CD4-positive, alpha-beta T cell treated with Interleukin-17A for 4 hours (primary cell): Measurements from ENCODE around the gene KCNQ5.

Source experiments
- DNase-seq: peaks from one replicate; pipeline ENCODE4 v3.0.0-alpha.2; 2020; ENCODE audit warnings: mixed read lengths

Gene KCNQ5

DNA sequence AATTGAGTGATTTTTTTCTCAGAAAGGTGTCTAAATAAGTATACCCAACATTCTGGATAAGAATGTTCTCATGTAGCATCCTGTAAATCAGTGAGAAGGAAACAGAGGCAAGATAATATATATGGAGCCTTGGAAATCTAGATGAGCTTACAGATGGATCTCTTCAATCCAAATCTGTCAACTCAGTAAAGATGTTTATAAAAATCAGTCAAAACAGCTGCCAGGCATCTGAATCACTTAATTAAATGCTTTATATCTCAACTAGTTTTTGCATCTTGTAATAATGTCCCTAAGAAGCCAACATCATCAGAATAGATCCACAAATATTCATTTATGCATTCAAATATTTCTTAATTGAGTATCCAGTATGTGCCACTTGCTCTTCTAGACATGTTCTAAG is 303.3 kb downstream of the KCNQ5 start:
- DNase-seq, result no peak

DNA sequence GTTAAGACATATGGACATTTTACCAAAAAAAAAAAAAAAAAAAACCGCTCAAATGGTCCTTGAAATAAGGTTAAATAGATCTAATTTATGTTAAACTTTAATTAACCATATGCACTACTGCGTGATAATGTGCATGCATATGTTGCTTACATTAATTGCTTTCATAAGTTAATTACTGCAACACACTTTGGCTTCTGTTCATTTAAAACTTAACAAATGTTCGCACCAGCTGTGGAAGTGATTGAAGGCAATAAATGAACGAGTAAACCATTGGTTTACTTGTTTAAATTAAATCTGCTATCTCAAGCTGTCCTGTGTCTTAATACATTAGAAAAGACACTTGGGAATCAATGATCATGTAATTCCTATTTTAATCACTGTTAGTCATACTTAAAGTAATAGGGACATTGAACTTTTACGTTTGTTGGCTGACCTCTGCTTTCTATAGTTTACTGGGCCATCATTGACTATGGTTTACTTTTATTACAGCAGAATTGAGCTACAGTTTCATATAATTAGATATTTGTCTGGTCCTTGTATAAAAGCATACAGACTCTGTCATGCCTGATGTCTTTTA is 308.8 kb downstream of the KCNQ5 start:
- no peak for DNase-seq

DNA sequence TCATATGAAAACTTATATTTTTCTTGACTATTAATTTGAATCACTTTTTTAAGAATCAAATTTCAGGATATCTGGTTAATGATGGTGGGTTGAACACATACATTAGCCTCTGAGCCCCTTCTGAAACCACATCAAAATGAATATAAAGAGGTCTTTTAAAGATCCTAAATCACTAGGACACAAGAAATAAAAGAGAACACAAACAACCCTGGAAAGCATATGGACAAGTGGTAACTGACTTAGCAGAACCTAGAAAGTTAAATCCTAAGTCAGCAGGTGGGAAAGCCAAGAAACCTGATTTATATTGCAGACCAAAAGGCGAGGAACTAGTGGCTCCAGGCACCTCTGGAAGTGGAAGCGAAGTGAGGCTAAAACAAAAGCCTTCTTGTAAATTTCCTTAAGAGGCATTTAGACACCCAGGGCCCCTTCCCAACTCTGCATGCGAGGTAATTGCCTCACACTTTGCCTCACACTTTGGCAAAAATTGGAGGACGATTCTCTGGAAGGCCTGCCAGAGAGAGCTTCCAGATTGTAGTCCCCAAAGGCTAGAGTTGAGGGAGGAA is 309.5 kb downstream of the KCNQ5 start:
- DNase-seq, result no peak

DNA sequence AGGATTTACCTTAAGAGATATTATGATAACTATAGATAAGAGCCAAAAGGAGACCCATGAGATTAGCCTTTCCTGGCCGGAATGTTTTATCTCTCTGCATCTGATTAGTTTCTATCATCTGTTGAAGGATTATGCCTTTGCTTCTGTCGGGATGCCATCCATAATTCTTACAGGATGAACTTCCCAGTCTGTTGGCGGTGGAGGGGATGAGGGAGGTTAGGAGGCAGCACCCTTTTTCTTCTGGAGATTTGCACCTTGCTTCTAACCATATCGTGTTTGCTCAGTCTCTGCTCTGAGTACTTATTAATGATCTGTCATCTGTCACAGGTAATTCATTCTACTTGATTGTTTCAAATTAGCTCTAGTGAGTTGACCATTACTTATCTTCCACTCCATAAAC is 311.4 kb downstream of the KCNQ5 start:
- no peak for DNase-seq

DNA sequence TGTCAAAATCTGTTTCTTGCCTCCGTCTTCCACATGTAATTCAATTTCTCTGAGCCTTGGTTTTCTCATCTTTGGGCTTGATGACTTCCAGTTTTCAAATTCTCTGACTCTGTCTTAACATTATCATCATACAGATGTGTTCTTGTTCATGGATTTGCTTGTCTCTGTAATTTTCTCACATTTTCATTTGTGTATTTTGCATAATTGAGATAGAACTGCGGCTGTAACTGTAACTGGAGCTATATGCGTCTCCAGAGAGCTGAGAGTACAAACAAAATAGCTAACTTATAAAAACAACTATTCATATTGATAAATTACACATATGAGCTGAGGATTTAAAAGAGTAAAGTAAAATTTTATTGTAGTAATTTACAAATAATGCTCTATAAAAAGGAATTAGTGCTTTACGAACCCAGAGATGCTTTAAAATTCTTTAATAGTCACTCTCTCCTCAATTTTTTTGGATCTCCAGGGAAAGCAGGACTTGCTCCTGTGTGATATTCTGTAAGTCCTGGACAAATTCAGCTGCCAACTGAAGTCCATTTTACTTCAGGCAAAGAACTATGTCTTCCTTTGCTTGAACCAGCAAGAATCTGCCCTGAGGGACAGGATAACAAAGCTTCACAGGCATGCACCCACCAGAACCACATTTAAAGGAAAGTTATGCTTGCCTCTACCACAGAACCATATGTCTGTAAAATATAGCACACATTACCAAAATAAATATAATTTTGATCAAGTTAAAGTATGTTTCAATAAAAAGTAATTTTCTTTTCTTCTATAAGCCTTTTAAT is 315.1 kb downstream of the KCNQ5 start:
- no peak for DNase-seq

DNA sequence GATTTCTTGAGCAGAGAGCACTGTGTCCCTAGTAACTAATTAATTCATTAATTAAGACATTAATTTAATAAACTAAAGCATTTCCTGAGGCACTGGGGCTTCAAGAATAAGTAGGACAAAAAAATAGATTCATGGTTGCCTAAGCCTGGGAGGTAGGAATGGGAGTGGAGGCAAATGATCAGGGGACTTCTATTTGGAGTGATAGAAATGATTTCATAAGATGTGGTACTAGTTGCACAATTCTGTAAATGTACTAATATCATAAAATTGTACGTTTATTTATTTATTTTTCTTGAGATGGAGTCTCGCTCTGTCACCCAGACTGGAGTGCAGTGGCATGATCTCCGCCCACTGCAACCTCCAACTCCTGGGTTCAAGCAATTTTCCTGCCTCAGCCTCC is 316.2 kb downstream of the KCNQ5 start:
- DNase-seq, result no peak

DNA sequence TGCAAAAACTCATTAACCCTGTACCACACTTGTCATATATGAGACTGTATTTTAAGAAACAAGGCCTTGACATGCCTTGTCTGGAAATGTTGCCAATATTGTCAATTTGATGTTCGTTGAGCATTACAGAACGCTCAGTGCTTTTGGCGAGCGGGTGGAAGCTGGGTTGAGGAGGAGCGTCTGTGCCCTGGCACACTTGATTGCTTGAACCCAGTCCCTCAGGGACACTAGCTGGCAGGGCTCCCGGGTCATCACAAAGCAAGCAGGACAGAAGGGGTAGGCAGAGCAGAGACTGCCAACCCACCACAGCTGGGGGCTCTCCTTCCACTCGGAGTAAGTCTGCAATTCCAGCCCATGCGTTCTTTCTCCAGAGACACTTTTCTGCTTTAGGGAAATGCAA is 317.1 kb downstream of the KCNQ5 start:
- DNase-seq, result no peak

DNA sequence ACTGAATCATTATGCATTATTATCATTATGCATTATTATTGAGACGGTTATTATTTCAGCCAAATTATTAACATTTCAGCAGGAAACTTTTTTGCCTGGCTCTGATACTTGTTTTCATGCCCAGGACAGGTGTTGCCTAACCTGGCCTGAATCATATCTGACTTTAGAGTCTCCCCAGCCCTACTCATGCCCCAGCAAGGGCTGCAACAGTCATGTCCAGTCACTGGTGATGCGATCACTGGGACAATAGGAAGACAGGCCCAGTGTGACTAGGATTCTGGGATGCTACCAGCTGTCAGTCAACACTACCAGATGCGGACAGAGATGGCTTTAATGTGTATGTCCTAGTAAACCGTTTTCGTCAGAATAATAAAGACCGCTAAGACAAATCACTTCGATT is 318.4 kb downstream of the KCNQ5 start:
- no peak for DNase-seq

DNA sequence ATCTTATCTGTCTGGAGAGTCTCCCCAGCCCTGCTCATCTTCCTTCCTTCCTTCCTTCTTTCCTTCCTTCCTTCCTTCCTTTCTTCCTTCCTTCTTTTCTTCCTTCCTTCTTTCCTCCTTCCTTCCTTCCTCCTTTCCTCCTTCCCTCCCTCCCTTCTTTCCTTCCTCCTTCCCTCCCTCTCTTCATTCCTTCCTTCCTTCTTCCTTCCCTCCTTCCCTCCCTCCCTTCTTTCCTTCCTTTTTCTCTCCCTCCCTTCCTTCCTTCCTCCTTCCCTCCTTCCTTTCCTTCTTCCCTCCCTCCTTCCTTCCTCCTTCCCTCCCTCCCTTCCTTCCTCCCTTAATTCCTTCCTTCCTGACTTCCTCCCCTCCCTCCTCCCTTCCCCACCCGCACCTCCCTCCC is 319.4 kb downstream of the KCNQ5 start:
- DNase-seq, result no peak

DNA sequence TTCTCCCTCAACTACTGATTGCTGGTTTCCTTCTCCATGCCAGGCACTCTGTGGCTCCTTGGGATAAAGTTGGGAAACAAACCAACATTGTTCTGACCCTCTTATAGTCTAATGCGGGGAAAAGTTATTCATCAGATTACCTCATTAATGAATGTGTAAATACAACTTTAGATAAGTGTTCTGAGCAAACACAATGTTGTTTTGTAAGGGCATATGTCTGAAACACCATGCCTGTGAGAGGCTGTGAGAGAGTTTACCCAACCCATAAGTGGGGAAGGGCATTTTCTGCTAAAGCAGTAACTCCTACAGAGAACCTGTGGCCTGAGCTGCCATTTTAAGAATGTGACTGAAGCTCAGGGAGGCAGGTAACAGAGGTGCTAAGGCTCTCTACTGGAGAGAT is 319.9 kb downstream of the KCNQ5 start:
- no peak for DNase-seq

DNA sequence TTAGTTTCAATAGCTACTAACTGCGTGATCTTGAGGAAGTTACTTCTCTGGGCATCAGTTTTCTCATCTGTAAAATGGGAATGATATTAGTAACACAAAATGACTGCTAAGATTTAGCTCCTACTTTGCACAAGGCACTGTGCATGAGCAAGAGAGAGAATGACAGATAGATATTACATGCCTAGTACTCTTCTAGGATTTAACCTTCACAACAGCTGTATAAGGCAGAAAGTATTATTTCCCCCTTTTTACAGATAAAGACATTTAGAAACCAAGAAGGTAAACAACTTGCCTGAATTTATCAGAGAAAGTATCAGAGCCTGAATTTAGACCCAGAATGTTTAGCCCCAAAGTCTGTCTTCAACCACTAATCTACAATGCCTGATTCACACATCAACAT is 321.8 kb downstream of the KCNQ5 start:
- DNase-seq, result no peak

DNA sequence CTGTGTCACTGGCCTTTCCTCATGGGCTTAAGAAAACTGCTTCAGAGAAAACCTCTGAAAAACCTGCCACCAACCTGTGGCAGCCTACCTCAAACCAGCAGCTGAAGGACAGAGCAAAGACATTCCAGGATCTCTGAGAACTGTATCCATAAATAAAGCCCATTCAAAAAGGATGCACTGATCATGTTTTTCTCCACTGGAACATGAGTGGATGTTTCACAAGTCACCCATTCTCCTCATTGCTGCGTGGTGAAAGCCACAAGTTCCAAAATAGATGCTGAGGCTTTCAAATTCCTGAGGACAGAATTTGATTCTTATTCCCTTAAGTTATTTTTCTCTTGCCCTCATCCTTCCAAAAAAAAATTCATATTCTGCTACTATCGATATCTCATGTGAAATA is 322.8 kb downstream of the KCNQ5 start:
- DNase-seq, result no peak

DNA sequence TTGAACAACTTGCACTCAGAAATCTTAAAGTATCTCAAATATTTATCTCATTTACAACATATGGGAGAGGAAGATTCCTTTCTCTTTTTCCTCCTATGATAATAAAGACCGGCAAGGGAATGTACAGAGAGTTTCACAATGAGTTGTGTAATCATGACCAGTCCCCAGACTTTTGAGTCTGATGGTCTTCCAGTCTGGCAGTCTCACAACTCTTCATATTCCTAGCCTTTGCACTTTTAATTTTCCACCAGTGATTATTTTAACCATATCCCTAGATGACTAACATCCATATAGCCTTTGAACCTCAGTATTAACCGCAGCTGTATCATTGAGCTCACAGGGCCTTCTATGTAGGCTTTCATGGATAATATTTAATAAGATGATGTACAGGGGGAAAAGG is 324.9 kb downstream of the KCNQ5 start:
- no peak for DNase-seq

DNA sequence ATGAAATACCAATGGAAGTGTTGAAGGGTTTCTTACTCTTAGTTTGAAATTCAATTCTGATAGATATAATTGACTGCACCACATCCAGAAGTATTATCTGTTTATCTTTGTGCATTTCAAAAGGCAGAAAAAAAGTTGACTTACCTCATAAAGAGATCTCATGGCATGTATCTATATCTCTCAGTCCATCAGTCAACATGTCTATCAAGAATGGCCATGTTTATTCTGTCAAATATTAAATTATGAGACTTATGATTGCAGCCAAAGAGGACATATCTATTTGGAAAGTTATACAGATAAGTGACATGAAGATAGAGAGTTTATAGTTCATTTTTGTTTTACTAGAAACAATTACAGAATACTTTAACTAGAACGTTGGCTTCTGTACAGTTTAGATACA is 325.7 kb downstream of the KCNQ5 start:
- no peak for DNase-seq

DNA sequence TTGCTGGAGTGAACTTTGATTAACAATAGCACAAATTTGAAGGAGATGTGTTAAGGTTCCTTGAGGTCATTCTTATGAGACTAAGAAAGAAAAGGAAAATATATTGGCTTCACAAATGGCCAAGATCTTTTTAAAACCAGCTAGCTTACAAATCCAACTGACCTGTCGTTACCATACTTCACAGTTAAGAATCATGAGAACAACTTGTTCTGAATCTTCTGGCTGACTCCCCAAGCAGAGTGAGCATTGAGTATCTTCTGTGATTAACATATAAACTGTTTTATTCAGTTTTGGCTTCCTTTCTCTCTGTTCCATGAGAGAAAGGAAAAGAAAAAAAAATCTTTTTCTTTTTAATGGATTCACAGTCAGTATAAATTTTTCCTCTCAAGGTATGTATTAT is 326.3 kb downstream of the KCNQ5 start:
- no peak for DNase-seq

DNA sequence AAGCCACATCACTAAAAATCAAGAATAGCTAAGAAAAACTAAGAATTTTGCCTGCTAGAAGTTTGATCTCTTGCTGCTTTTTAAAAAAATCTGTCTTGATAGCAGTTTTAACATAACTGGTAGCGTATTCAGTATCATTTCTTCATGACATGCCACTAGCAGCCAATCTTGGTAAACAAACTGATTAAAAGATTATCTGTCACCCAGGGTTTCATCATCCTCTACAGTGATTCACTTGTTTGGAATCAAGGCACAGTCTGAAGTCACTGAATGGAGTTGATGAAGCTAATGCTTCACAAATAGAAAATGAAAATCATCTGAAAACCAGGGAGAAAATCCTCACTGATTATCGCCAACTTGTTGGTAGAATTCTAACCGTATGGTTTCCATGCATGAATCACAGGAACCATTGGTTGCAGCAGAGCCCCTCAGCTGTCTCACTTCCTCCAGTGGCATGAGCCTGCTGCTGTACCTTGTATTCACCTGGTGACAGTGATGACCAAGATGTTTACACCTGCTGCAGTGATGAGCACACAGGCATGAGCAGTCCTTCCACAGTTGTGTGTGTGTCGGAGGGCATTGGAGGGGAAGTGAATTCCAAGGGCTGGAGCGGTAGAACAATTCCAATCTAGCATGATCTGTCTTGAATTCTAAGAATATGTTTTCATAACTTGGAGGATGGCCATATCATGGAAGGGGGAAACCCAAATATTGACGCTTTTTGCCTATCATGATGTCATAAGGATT is 328.4 kb downstream of the KCNQ5 start:
- no peak for DNase-seq

DNA sequence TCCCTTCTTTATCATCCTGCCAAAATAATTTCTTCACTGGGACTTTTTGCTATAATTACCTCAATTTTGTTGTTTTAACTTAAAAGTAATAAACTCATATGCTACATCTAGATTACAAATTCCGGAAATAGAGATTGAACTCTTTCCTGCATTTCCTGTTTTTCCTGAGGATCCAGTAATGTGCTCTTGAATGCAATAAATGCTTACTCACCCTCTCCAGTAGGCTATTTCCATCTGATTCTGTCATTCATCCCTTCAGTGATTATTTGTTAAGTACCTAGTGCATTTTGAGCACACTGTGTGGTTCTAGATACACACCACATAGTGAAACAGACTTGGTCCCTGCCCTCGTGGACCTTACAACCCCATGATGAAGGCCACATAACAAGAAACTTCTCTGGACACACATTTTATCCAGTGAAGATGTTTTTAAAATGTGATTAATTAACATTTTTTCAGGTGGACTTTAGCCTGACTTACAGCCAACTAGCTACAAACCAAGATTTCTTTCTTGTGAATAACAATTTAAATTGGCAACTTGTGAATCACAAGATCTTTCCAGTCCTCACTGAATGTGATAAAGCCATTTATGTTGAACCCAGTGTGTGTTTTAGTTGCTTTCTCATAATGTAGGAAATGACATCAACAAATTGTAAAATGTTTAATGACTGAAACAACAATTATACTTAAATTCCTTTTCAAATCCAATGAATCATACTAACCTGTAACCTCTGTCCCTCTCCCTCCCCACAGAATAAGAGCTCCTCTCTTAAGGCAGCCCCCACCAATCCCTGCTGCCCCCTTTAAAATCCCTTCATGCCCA is 331.2 kb downstream of the KCNQ5 start:
- no peak for DNase-seq

DNA sequence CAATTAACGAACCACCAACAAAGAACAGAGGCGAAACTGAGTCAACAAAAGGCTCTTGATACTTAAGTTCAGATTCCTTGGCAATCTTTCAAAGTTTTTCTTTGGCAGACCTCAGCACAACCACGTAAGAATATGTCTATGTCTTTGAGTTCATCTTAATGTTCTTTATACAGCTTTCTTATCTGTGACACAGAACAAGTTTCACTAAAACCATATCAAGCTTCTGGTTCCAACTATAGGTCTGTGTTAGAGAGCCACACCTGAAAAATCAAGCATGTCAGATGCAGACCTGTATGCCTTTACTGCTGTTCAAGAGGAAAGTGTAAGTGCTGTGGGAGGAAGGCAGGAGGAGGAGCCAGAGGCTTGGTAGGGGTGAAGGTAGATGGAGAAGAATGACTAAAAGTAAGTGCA is 332.1 kb downstream of the KCNQ5 start:
- no peak for DNase-seq

DNA sequence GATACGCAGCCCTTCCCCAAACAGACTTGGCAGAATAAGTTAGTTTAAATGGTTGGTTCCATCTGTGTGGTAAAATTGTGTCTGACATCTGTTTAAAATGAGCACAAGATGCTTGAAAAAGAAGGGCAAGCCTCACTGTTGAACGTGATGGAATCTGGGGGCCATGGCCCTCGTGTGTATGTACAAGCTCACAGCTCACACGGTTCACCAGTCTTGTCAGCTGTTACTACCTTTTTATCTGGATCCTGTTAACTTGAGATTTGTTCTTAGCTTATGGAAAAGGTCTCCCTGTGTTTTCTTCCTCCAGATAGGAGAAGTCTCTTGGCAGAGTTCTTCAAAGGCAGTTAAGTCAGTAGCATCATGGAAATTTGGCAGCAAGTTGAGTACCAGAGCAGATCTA is 332.9 kb downstream of the KCNQ5 start:
- DNase-seq, result no peak

DNA sequence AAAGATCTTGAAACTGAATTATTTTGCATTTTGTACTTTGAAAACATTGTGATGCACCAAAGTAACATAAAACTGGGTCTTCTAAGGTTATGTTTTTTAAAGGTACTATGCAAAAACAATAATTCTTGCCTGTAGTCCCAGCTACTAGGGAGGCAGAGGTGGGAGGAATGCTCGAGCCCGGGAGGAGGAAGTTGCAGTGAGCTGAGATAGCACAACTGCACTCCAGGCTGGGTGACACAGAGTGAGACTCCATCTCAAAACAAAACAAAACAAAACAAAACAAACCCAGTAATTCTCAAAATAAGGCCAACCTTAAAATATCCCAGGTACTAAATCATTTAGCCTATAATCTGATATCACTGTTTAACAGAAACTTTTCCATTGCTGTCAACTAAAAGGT is 333.8 kb downstream of the KCNQ5 start:
- DNase-seq, result no peak

DNA sequence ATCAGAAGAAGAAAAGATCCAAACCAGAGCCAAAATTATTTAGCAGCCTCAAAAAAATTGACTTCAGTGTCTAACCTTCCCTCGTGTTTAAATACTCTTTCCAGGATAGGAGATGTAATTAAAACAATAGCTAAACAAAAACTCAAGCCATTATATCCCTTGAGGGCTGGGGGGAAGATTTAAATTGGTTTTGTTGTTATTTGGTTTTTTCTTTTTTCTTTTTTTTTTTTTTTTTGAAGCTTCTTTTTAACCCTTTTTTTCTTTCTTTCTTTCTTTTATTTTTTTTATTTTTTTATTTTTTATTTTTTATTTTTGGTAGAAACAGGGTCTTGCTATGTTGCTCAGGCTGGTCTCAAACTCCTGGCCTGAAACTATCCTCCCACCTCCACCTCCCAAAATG is 334.4 kb downstream of the KCNQ5 start:
- no peak for DNase-seq

DNA sequence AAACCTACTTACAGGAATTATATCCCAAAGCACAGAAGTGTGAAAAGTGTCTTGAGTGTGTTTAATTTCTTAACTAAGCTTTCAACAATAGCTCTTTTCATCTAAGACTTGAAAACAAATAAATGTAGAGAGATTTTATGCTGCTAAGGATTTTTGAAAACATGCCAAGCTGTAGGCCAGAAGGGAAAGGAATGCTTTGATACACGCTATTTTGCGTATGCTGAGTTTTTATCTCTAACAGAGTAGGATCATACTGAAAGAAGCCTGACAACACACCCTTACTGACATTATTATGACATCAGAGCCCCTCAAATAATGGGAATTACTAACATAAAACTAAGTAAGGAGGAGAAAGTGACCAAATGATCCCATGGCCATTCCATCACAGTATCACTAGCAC is 338.0 kb downstream of the KCNQ5 start:
- no peak for DNase-seq

DNA sequence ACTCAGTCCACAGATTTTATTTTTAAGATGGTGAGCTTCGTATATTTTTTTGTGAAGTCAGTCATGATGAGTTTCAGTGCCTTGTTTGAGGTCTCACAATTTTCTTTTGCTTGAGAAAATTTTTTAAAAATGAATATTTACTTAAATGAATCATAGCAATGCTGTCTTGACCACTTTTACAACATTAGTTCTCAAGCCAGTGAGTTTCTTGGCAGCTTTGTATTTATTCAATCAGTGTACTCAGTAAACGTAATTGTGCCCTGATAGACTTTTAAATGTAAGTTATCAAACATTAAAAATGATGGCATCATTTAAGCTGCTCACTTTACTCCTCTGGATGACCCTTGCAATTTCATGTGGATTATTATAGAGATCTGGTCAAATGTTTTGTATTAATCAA is 342.1 kb downstream of the KCNQ5 start:
- DNase-seq, result no peak
